Prostate gland (tissue), 2 donors: Measurements from ENCODE around the gene LSM2. TPM values are rescaled to one million over a fixed set of nuclear protein-coding genes. Genes with fewer than 3 reads are reported as not detected.

Experiments used
- DNase-seq: peaks from one replicate; pipeline ENCODE4 v3.0.0-alpha.2; 2019; ENCODE audit warnings: low spot score
- H3K27ac ChIP-seq, 2 donors: fragments of 200-600 bp; sonication (generic); 2 replicates each; pipeline ENCODE4 v1.5.1; 2017 to 2019
- H3K27me3 ChIP-seq: fragments of 200-600 bp; sonication (generic); replicated peaks from 2 replicates; pipeline ENCODE4 v1.5.1; 2019; ENCODE audit not compliant: insufficient read depth
- H3K36me3 ChIP-seq, 2 donors: fragments of 200-600 bp; sonication (generic); 1 replicate in 1 of 2; 2 replicates in 1 of 2; pipeline versions ENCODE4 v1.5.1 to v1.8.1; 2017 to 2019
- H3K4me1 ChIP-seq: fragments of 200-600 bp; sonication (generic); replicated peaks from 2 replicates; pipeline ENCODE4 v1.5.1; 2019
- H3K4me3 ChIP-seq, 2 donors: fragments of 200-600 bp; sonication (generic); 2 replicates each; pipeline ENCODE4 v1.5.1; 2017 to 2019
- H3K9me3 ChIP-seq: fragments of 200-600 bp; sonication (generic); 2 replicates; pipeline ENCODE4 v1.5.1; 2017
- POLR2A ChIP-seq: fragments of 450-650 bp; IDR thresholded peaks from one replicate; pipeline ENCODE4 v1.6.1; 2016; ENCODE audit warnings: antibody characterized with exemption, mild to moderate bottlenecking
- POLR2AphosphoS5 ChIP-seq: sonication (generic); formaldehyde crosslinking; IDR thresholded peaks from one replicate; pipeline ENCODE4 v1.6.1; 2017; ENCODE audit warnings: antibody characterized with exemption
- WGBS: methylation state at CpG from one replicate; pipeline ENCODE4 v1.1.5; 2018; 5-methylcytosine and 5-hydroxymethylcytosine counted together
- intact Hi-C: fragments of 100-400 bp; cut with DNase I; formaldehyde crosslinking; loops from one replicate; pipeline ENCODE4 v1.14.2; 2022
- total RNA-seq, 2 donors: library from RNA; depleted of rRNA; stranded (reverse); fragments of >200 nt; gene quantifications; one replicate each; pipeline ENCODE4 v1.1.0, GENCODE V29; 2016
- TF ChIP-seq, protein P1 (sequence below), 4 experiments: fragments of 200-600 bp in 2 of 4; fragments of 450-650 bp in 2 of 4; sonication (generic) in 2 of 4; IDR thresholded peaks; 1 replicate in 3 of 4; 2 replicates in 1 of 4; pipeline ENCODE4 v1.5.1; 2016 to 2019; ENCODE audit warnings: antibody characterized with exemption in 4 of 4, mild to moderate bottlenecking in 2 of 4, moderate library complexity in 2 of 4

Gene LSM2
- total RNA-seq, 2 donors from 2014 or later = 51.9 to 52.5 TPM

DNA sequence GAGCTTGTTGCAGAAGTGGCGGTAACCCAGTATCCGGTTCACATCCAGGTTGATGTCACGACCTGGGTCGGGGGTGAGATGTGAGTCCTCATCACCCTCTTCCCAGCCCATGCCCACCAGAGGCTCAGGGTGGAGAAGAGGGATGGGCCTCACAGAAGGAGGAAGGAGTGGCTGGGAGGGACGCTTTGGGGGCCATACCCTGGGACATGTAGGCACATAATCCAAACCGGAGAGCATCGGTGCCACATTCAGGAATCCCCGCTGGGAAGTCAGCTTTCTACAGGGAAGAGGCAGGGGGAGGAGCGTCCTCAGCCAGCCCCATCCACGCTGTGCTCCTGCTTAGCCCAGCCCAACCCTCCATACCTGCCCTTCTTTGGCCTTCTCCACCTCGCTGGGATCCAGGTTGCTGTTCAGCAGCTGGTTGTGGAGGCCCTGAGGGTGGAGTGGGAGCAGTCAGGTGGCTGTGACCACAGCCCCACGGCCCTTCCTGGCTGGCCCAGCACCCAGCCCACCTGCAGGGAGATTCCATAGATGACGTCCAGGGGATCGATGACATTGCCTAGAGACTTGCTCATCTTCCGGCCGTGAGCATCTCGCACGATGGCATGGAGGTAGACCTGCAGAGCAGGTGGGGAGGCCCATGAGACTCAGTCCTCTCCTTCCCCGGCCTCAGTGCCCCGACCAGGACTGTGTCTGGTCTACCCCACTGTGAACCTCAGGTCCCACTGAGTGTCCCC is 26.1 kb downstream of the LSM2 start:
- DNase-seq = no peak
- Histone ChIP-seq H3K27me3 (no peaks in the 10 kb centered on the region), H3K9me3 (no peaks in the 10 kb centered on the region), H3K36me3 (peaks cover 5 to 24% of the 10 kb centered on the region in 2 donors), H3K27ac (no peak overlapping the region), H3K4me1 (no peaks in the 10 kb centered on the region), H3K4me3 (no peak overlapping the region)
- 84% methylated on average over 20 of the region's 20 CpGs for WGBS
- intact Hi-C loops = no loop called here
- TF ChIP-seq, protein P1, sequence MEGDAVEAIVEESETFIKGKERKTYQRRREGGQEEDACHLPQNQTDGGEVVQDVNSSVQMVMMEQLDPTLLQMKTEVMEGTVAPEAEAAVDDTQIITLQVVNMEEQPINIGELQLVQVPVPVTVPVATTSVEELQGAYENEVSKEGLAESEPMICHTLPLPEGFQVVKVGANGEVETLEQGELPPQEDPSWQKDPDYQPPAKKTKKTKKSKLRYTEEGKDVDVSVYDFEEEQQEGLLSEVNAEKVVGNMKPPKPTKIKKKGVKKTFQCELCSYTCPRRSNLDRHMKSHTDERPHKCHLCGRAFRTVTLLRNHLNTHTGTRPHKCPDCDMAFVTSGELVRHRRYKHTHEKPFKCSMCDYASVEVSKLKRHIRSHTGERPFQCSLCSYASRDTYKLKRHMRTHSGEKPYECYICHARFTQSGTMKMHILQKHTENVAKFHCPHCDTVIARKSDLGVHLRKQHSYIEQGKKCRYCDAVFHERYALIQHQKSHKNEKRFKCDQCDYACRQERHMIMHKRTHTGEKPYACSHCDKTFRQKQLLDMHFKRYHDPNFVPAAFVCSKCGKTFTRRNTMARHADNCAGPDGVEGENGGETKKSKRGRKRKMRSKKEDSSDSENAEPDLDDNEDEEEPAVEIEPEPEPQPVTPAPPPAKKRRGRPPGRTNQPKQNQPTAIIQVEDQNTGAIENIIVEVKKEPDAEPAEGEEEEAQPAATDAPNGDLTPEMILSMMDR (IDR thresholded peaks at IDR 0.05) = no peak
- no peak for TF ChIP-seq POLR2AphosphoS5
- TF ChIP-seq POLR2A = no peak

GRCh38 chr6:31779908-31780307 is 26.9 kb downstream of the LSM2 start:
- TF ChIP-seq POLR2A (no peak), POLR2AphosphoS5 (no peak)
- TF ChIP-seq, protein P1 (IDR thresholded peaks at IDR 0.05) = no peak
- Histone ChIP-seq H3K9me3 (no peaks in the 10 kb centered on the region), H3K27ac (no peak overlapping the region), H3K27me3 (no peaks in the 10 kb centered on the region), H3K4me3 (no peak overlapping the region), H3K36me3 (peaks cover 5 to 24% of the 10 kb centered on the region in 2 donors), H3K4me1 (no peaks in the 10 kb centered on the region)
- intact Hi-C loops = no loop called here
- WGBS = 94% methylated on average over 10 of the region's 10 CpGs
- DNase-seq = no peak

GRCh38 chr6:31778999-31779885 is 27.5 kb downstream of the LSM2 start:
- H3K27ac ChIP-seq = no peak overlapping the region
- intact Hi-C loops = no loop called here

GRCh38 chr6:31778193-31778592 is 28.6 kb downstream of the LSM2 start:
- Histone ChIP-seq H3K27me3 (no peaks in the 10 kb centered on the region), H3K36me3 (peaks cover 5 to 16% of the 10 kb centered on the region in 2 donors), H3K4me1 (no peaks in the 10 kb centered on the region), H3K9me3 (no peaks in the 10 kb centered on the region), H3K4me3 (no peak overlapping the region), H3K27ac (no peak overlapping the region)
- intact Hi-C loops = no loop called here
- TF ChIP-seq POLR2AphosphoS5 = no peak
- TF ChIP-seq, protein P1 (IDR thresholded peaks at IDR 0.05) = no peak
- no peak for TF ChIP-seq POLR2A
- DNase-seq = no peak
- WGBS = 96% methylated on average over 5 of the region's 5 CpGs

More at GRCh38 chr6:31778999-31779885, 27.5 kb downstream of the LSM2 start:
- no peak for DNase-seq
- Histone ChIP-seq H3K27me3 (no peaks in the 10 kb centered on the region), H3K9me3 (no peaks in the 10 kb centered on the region), H3K4me1 (no peaks in the 10 kb centered on the region), H3K4me3 (no peak overlapping the region), H3K36me3 (peaks cover 5 to 18% of the 10 kb centered on the region in 2 donors)
- 89% methylated on average over 43 of the region's 43 CpGs for WGBS
- TF ChIP-seq POLR2AphosphoS5 (no peak), POLR2A (no peak)
- TF ChIP-seq, protein P1 (IDR thresholded peaks at IDR 0.05) = no peak
